HEK293 (cell line): ENCODE results near the gene MAML2.
A peak's percentile ranks its signal among the peaks of the same experiment; 100 is the strongest.

Experiments
- CTCF ChIA-PET: fragments of 350-600 bp; formaldehyde crosslinking; extraction: SDS; loops from one replicate; lab custom pipeline; 2021; ENCODE audit warnings: antibody characterized with exemption; lab: Yijun Ruan, JAX
- POLR2A ChIA-PET: fragments of 300-600 bp; formaldehyde crosslinking; extraction: SDS; loops from one replicate; lab custom pipeline; 2020; ENCODE audit warnings: antibody characterized with exemption, inconsistent platforms; lab: Yijun Ruan, JAX
- H3K27ac ChIP-seq: fragments of 200-500 bp; sonication (Bioruptor generic); 2 replicates; pipeline ENCODE4 v1.5.1; 2014; ENCODE audit warnings: low read depth, low read length, control low read depth, inconsistent platforms; ENCODE audit errors: extremely low read depth
- H3K36me3 ChIP-seq, 2 experiments: fragments of 200-500 bp in 1 of 2; sonication (Bioruptor generic) in 1 of 2; 1 replicate in 1 of 2; 2 replicates in 1 of 2; pipeline ENCODE4 v1.5.1; 2014 to 2017; ENCODE audit warnings: inconsistent platforms in 2 of 2, low read length in 2 of 2; ENCODE audit not compliant: control insufficient read depth in 2 of 2, insufficient read depth in 1 of 2
- H3K4me1 ChIP-seq: fragments of 200-500 bp; sonication (Bioruptor generic); 2 replicates; pipeline ENCODE4 v1.5.1; 2014; ENCODE audit warnings: mild to moderate bottlenecking, low read length, inconsistent platforms; ENCODE audit not compliant: control insufficient read depth, insufficient read depth
- H3K4me3 ChIP-seq: 2 replicates; pipeline ENCODE4 v1.5.1; 2011; ENCODE audit warnings: low read depth, mild to moderate bottlenecking, control low read depth, low read length, moderate library complexity
- H3K9me3 ChIP-seq: fragments of 200-500 bp; sonication (Bioruptor generic); 2 replicates; pipeline ENCODE4 v1.5.1; 2014; ENCODE audit warnings: low read depth, low read length, inconsistent platforms; ENCODE audit not compliant: control insufficient read depth, insufficient read depth
- GLIS1 ChIP-seq: fragments of 450-650 bp; formaldehyde crosslinking; IDR thresholded peaks from 2 replicates; pipeline ENCODE4 v1.5.1; 2016; ENCODE audit warnings: missing biosample characterization, missing genetic modification characterization
- KLF16 ChIP-seq: fragments of 450-650 bp; formaldehyde crosslinking; IDR thresholded peaks from 2 replicates; pipeline ENCODE4 v1.5.1; 2017; ENCODE audit warnings: missing biosample characterization, missing genetic modification characterization
- OSR2 ChIP-seq: fragments of 450-650 bp; formaldehyde crosslinking; IDR thresholded peaks from 2 replicates; pipeline ENCODE4 v1.5.1; 2016; ENCODE audit warnings: missing biosample characterization, missing genetic modification characterization
- WT1 ChIP-seq: fragments of 450-650 bp; formaldehyde crosslinking; IDR thresholded peaks from 2 replicates; pipeline ENCODE4 v1.5.1; 2016; ENCODE audit warnings: missing biosample characterization, missing genetic modification characterization
- ZBTB1 ChIP-seq: fragments of 450-650 bp; formaldehyde crosslinking; IDR thresholded peaks from 2 replicates; pipeline ENCODE4 v1.5.1; 2016; ENCODE audit warnings: missing biosample characterization, missing genetic modification characterization
- ZBTB44 ChIP-seq: fragments of 450-650 bp; IDR thresholded peaks from 2 replicates; pipeline ENCODE4 v1.5.1; 2018; ENCODE audit warnings: missing biosample characterization, mild to moderate bottlenecking, missing genetic modification characterization
- ZFP37 ChIP-seq: fragments of 450-650 bp; formaldehyde crosslinking; IDR thresholded peaks from 2 replicates; pipeline ENCODE4 v1.5.1; 2016; ENCODE audit warnings: missing biosample characterization, missing genetic modification characterization
- ZNF138 ChIP-seq: fragments of 450-650 bp; formaldehyde crosslinking; IDR thresholded peaks from 2 replicates; pipeline ENCODE4 v1.5.1; 2016; ENCODE audit warnings: missing biosample characterization, missing genetic modification characterization, borderline replicate concordance
- ZNF169 ChIP-seq: fragments of 450-650 bp; formaldehyde crosslinking; IDR thresholded peaks from 2 replicates; pipeline ENCODE4 v1.5.1; 2016; ENCODE audit warnings: missing biosample characterization, missing genetic modification characterization
- ZNF2 ChIP-seq: fragments of 450-650 bp; formaldehyde crosslinking; IDR thresholded peaks from 2 replicates; pipeline ENCODE4 v1.5.1; 2016; ENCODE audit warnings: missing biosample characterization, missing genetic modification characterization
- ZNF214 ChIP-seq: fragments of 450-650 bp; formaldehyde crosslinking; IDR thresholded peaks from 2 replicates; pipeline ENCODE4 v1.5.1; 2017; ENCODE audit warnings: missing biosample characterization, mild to moderate bottlenecking, missing genetic modification characterization, borderline replicate concordance
- ZNF266 ChIP-seq: fragments of 450-650 bp; formaldehyde crosslinking; IDR thresholded peaks from 2 replicates; pipeline ENCODE4 v1.5.1; 2016; ENCODE audit warnings: missing biosample characterization, missing genetic modification characterization, low read depth
- ZNF292 ChIP-seq: fragments of 450-650 bp; formaldehyde crosslinking; IDR thresholded peaks from 2 replicates; pipeline ENCODE4 v1.5.1; 2016; ENCODE audit warnings: low read depth, missing biosample characterization, missing genetic modification characterization, borderline replicate concordance
- ZNF311 ChIP-seq: fragments of 450-650 bp; formaldehyde crosslinking; IDR thresholded peaks from 2 replicates; pipeline ENCODE4 v1.5.1; 2017; ENCODE audit warnings: missing biosample characterization, missing genetic modification characterization, borderline replicate concordance
- ZNF366 ChIP-seq: fragments of 450-650 bp; formaldehyde crosslinking; conservative IDR thresholded peaks from 2 replicates; pipeline ENCODE4 v1.5.1; 2016; ENCODE audit warnings: missing biosample characterization, missing genetic modification characterization
- ZNF416 ChIP-seq: fragments of 450-650 bp; formaldehyde crosslinking; IDR thresholded peaks from 2 replicates; pipeline ENCODE4 v1.5.1; 2016; ENCODE audit warnings: missing biosample characterization, missing genetic modification characterization
- ZNF629 ChIP-seq: fragments of 450-650 bp; formaldehyde crosslinking; IDR thresholded peaks from 2 replicates; pipeline ENCODE4 v1.5.1; 2017; ENCODE audit warnings: missing biosample characterization, missing genetic modification characterization
- ZNF677 ChIP-seq: fragments of 450-650 bp; IDR thresholded peaks from 2 replicates; pipeline ENCODE4 v1.5.0; 2018; ENCODE audit warnings: missing biosample characterization, mild to moderate bottlenecking, missing genetic modification characterization, moderate library complexity
- ZNF776 ChIP-seq: fragments of 450-650 bp; formaldehyde crosslinking; IDR thresholded peaks from 2 replicates; pipeline ENCODE4 v1.5.0; 2017; ENCODE audit warnings: missing biosample characterization, missing genetic modification characterization, borderline replicate concordance
- TF ChIP-seq, protein P1 (sequence below): fragments of 450-650 bp; formaldehyde crosslinking; IDR thresholded peaks from 2 replicates; pipeline ENCODE4 v1.5.1; 2016; ENCODE audit warnings: missing biosample characterization, missing genetic modification characterization
- TF ChIP-seq, protein P2 (sequence below): fragments of 450-650 bp; formaldehyde crosslinking; IDR thresholded peaks from 2 replicates; pipeline ENCODE4 v1.5.1; 2016; ENCODE audit warnings: missing biosample characterization, missing genetic modification characterization
- TF ChIP-seq, protein P3 (sequence below): fragments of 450-650 bp; formaldehyde crosslinking; IDR thresholded peaks from 2 replicates; pipeline ENCODE4 v1.5.1; 2017; ENCODE audit warnings: missing biosample characterization, missing genetic modification characterization

Gene MAML2

GRCh38 chr11:96213500-96213899 is 129.5 kb downstream of the MAML2 start:
- no peak overlapping the region for H3K27ac ChIP-seq
- H3K4me3 ChIP-seq: no peak overlapping the region
- no peaks in the 10 kb centered on the region; the same call in 1 of the 2 replicates for H3K4me1 ChIP-seq
- H3K36me3 ChIP-seq: no peaks in the 10 kb centered on the region
- POLR2A ChIA-PET: no interaction called here
- CTCF ChIA-PET: interaction anchor here (1.2 kb wide), 1 partner anchor 130 kb away, joined by 12 read pairs; the partner anchor contains the start of gene MAML2
- H3K9me3 ChIP-seq: no peaks in the 10 kb centered on the region
- TF ChIP-seq GLIS1: no peak
- TF ChIP-seq ZNF292 (tag by site-specific recombination): no peak
- TF ChIP-seq, protein P1, sequence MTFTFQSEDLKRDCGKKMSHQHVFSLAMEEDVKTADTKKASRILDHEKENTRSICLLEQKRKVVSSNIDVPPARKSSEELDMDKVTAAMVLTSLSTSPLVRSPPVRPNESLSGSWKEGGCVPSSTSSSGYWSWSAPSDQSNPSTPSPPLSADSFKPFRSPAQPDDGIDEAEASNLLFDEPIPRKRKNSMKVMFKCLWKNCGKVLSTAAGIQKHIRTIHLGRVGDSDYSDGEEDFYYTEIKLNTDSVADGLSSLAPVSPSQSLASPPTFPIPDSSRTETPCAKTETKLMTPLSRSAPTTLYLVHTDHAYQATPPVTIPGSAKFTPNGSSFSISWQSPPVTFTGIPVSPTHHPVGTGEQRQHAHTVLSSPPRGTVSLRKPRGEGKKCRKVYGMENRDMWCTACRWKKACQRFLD (tag by site-specific recombination): no peak
- no peak for TF ChIP-seq ZBTB1 (tag by site-specific recombination)
- TF ChIP-seq ZNF629 (tag by site-specific recombination): no peak
- no peak for TF ChIP-seq WT1 (tag by site-specific recombination)
- TF ChIP-seq ZNF138 (tag by site-specific recombination): no peak
- TF ChIP-seq ZNF311 (tag by site-specific recombination): no peak
- no peak for TF ChIP-seq ZNF2 (tag by site-specific recombination)
- TF ChIP-seq, protein P2, sequence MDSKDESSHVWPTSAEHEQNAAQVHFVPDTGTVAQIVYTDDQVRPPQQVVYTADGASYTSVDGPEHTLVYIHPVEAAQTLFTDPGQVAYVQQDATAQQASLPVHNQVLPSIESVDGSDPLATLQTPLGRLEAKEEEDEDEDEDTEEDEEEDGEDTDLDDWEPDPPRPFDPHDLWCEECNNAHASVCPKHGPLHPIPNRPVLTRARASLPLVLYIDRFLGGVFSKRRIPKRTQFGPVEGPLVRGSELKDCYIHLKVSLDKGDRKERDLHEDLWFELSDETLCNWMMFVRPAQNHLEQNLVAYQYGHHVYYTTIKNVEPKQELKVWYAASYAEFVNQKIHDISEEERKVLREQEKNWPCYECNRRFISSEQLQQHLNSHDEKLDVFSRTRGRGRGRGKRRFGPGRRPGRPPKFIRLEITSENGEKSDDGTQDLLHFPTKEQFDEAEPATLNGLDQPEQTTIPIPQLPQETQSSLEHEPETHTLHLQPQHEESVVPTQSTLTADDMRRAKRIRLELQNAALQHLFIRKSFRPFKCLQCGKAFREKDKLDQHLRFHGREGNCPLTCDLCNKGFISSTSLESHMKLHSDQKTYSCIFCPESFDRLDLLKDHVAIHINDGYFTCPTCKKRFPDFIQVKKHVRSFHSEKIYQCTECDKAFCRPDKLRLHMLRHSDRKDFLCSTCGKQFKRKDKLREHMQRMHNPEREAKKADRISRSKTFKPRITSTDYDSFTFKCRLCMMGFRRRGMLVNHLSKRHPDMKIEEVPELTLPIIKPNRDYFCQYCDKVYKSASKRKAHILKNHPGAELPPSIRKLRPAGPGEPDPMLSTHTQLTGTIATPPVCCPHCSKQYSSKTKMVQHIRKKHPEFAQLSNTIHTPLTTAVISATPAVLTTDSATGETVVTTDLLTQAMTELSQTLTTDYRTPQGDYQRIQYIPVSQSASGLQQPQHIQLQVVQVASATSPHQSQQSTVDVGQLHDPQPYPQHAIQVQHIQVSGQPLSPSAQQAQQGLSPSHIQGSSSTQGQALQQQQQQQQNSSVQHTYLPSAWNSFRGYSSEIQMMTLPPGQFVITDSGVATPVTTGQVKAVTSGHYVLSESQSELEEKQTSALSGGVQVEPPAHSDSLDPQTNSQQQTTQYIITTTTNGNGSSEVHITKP (tag by site-specific recombination): peak; percentile 68
- TF ChIP-seq ZNF677 (tag by site-specific recombination): no peak
- no peak for TF ChIP-seq KLF16 (tag by site-specific recombination)
- no peak for TF ChIP-seq ZFP37 (tag by site-specific recombination)
- no peak for TF ChIP-seq ZNF214 (tag by site-specific recombination)
- TF ChIP-seq ZNF169 (tag by site-specific recombination): no peak
- peak; percentile 32; the same call in 1 of the 2 replicates for TF ChIP-seq OSR2 (tag by site-specific recombination)
- TF ChIP-seq ZBTB44: no peak
- no peak for TF ChIP-seq ZNF776 (tag by site-specific recombination)
- no peak for TF ChIP-seq ZNF266
- 0 out of 2 replicates have a peak, but pooled peaks have one; percentile 13 for TF ChIP-seq ZNF366
- TF ChIP-seq, protein P3, sequence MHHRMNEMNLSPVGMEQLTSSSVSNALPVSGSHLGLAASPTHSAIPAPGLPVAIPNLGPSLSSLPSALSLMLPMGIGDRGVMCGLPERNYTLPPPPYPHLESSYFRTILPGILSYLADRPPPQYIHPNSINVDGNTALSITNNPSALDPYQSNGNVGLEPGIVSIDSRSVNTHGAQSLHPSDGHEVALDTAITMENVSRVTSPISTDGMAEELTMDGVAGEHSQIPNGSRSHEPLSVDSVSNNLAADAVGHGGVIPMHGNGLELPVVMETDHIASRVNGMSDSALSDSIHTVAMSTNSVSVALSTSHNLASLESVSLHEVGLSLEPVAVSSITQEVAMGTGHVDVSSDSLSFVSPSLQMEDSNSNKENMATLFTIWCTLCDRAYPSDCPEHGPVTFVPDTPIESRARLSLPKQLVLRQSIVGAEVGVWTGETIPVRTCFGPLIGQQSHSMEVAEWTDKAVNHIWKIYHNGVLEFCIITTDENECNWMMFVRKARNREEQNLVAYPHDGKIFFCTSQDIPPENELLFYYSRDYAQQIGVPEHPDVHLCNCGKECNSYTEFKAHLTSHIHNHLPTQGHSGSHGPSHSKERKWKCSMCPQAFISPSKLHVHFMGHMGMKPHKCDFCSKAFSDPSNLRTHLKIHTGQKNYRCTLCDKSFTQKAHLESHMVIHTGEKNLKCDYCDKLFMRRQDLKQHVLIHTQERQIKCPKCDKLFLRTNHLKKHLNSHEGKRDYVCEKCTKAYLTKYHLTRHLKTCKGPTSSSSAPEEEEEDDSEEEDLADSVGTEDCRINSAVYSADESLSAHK: peak; percentile 97
- TF ChIP-seq ZNF416 (tag by site-specific recombination): no peak
